ENCODE results near the gene CYFIP2. TPM values are rescaled to one million over a fixed set of nuclear protein-coding genes. Genes with fewer than 3 reads are reported as not detected.
A peak's percentile ranks its signal among the peaks of the same experiment; 100 is the strongest.

Gene CYFIP2
- total RNA-seq, 1 donor from 2014 or later = 96.8 TPM

DNA sequence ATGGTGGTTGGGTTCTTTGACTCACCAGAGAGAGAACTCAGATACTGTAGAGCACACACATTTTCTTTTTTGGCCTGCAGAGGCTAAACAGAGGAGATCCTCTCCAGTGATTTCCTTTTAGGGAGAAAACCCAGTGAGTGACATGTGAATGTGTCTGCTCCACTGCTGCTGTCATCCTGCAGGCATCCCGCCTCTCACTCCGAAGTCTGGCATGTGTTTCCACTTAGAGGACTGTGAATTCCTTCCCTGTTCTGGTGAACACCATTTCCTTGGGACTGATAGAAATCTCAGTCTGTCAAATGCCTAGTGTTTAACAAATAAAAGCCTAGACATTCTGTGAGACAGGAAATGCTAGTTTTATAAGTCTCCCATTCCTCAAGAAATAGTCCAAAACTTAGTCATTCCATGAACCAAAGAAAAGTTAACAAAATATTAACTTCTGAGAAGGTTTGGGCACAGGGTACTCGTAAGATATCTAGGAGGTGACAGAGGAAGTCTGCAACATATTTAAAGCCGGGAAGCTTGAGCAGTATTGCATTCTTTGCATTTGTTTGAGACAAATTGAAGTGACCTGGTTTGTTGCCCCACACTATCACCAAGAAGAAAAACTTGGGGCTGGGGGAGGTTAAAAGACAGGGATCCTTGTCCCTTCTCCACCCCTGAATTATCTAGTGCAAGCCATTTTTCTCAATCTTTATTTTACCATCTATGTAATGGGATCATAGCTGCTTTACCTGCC lies 119.2 kb downstream of the CYFIP2 start:
- Histone ChIP-seq H3K4me3 (ENCODE audit: insufficient read depth, low read depth, low read length) (no peak overlapping the region), H3K9ac (ENCODE audit: low read length) (peak overlapping the region; percentile 67), H3K36me3 (ENCODE audit: insufficient read depth, low read length) (no peaks in the 10 kb centered on the region), H3K27ac (ENCODE audit: low read depth, low read length) (peak overlapping the region; percentile 90), H3K4me1 (ENCODE audit: insufficient read depth, low read length) (peaks cover 64% of the 10 kb centered on the region), H4K20me1 (ENCODE audit: insufficient read depth, low read length) (no peaks in the 10 kb centered on the region), H3K4me2 (ENCODE audit: low read length) (peak overlapping the region; percentile 55), H3K79me2 (ENCODE audit: insufficient read depth, low read length) (no peaks in the 10 kb centered on the region), H2AFZ (ENCODE audit: low read depth, low read length) (no peak overlapping the region), H3K27me3 (ENCODE audit: insufficient read depth, low read length) (no peaks in the 10 kb centered on the region), H3K9me3 (ENCODE audit: insufficient read depth, low read depth, low read length) (no peaks in the 10 kb centered on the region)
- Mint-ChIP-seq H3K4me1 (ENCODE audit: low read depth, unreplicated experiment) (peaks cover 52% of the 10 kb centered on the region), H3K4me3 (ENCODE audit: unreplicated experiment) (peak overlapping the region; percentile 11), H3K36me3 (ENCODE audit: low read depth, unreplicated experiment) (peaks cover 6% of the 10 kb centered on the region), H3K27ac (ENCODE audit: unreplicated experiment) (peak overlapping the region; percentile 97), H3K27me3 (ENCODE audit: low read depth, unreplicated experiment) (no peaks in the 10 kb centered on the region), H3K9me3 (ENCODE audit: unreplicated experiment) (no peaks in the 10 kb centered on the region)
- peak; percentile 99 for DNase-seq (ENCODE audit: low read depth)
- TF ChIP-seq EZH2 (IDR thresholded peaks at IDR 0.05; ENCODE audit: insufficient read depth, low read length) = no peak
- TF ChIP-seq, protein P1, sequence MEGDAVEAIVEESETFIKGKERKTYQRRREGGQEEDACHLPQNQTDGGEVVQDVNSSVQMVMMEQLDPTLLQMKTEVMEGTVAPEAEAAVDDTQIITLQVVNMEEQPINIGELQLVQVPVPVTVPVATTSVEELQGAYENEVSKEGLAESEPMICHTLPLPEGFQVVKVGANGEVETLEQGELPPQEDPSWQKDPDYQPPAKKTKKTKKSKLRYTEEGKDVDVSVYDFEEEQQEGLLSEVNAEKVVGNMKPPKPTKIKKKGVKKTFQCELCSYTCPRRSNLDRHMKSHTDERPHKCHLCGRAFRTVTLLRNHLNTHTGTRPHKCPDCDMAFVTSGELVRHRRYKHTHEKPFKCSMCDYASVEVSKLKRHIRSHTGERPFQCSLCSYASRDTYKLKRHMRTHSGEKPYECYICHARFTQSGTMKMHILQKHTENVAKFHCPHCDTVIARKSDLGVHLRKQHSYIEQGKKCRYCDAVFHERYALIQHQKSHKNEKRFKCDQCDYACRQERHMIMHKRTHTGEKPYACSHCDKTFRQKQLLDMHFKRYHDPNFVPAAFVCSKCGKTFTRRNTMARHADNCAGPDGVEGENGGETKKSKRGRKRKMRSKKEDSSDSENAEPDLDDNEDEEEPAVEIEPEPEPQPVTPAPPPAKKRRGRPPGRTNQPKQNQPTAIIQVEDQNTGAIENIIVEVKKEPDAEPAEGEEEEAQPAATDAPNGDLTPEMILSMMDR (IDR thresholded peaks at IDR 0.05; ENCODE audit: insufficient read depth, low read depth, low read length) = no peak
- peak; percentile 100 for FAIRE-seq

DNA sequence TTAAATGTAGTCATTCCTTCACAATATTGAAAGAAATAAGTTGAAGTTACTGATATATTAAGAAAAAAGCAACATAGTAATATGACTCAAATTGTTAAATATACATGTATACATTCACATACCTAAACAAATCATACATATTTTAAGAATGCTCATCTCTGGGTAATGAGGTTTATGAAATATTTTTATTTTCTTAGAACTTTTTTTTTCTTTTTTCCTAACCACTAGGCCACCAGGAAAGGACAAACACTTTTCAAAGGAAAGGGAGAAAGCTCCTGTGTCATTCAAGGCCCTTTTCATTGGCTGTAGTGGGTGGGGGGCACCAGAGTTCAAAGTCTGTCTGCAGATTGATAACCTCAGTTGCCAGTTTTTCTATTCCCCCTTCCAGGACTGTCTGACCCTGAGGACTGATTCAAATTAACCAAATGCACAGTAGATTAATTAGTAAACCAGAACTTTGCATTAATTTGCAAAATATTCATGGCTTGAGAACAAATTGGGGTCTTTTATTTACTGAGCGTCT lies 121.2 kb downstream of the CYFIP2 start:
- H3K36me3 Mint-ChIP-seq (ENCODE audit: low read depth, unreplicated experiment) = peaks cover 10% of the 10 kb centered on the region
- peak overlapping the region; percentile 90 for H3K27ac ChIP-seq (ENCODE audit: low read depth, low read length)
- H2AFZ ChIP-seq (ENCODE audit: low read depth, low read length) = no peak overlapping the region

More for the DNA sequence above, 121.2 kb downstream of the CYFIP2 start:
- Histone ChIP-seq H3K4me3 (ENCODE audit: insufficient read depth, low read depth, low read length) (peak overlapping the region; percentile 2), H3K36me3 (ENCODE audit: insufficient read depth, low read length) (no peaks in the 10 kb centered on the region), H3K4me1 (ENCODE audit: insufficient read depth, low read length) (peaks cover 71% of the 10 kb centered on the region), H3K9ac (ENCODE audit: low read length) (peak overlapping the region; percentile 76), H3K4me2 (ENCODE audit: low read length) (peak overlapping the region; percentile 52), H3K9me3 (ENCODE audit: insufficient read depth, low read depth, low read length) (no peaks in the 10 kb centered on the region), H4K20me1 (ENCODE audit: insufficient read depth, low read length) (no peaks in the 10 kb centered on the region), H3K79me2 (ENCODE audit: insufficient read depth, low read length) (no peaks in the 10 kb centered on the region), H3K27me3 (ENCODE audit: insufficient read depth, low read length) (no peaks in the 10 kb centered on the region)
- H3K27ac Mint-ChIP-seq (ENCODE audit: unreplicated experiment) = peak overlapping the region; percentile 97
- TF ChIP-seq, protein P1 (IDR thresholded peaks at IDR 0.05; ENCODE audit: insufficient read depth, low read depth, low read length) = no peak
- no peak for TF ChIP-seq EZH2 (IDR thresholded peaks at IDR 0.05; ENCODE audit: insufficient read depth, low read length)
- no peak overlapping the region for H3K4me3 Mint-ChIP-seq (ENCODE audit: unreplicated experiment)
- no peak for DNase-seq (ENCODE audit: low read depth)
- FAIRE-seq = no peak
- peaks cover 62% of the 10 kb centered on the region for H3K4me1 Mint-ChIP-seq (ENCODE audit: low read depth, unreplicated experiment)
- H3K9me3 Mint-ChIP-seq (ENCODE audit: unreplicated experiment) = no peaks in the 10 kb centered on the region
- H3K27me3 Mint-ChIP-seq (ENCODE audit: low read depth, unreplicated experiment) = no peaks in the 10 kb centered on the region
